WTC11 (cell line): ENCODE results near the gene DUSP2. TPM values are rescaled to one million over a fixed set of nuclear protein-coding genes. Genes with fewer than 3 reads are reported as not detected.

ENCODE experiments used
- ATAC-seq: fragments of 200-7000 bp; cut with Tn5 transposase; 2 replicates; pipeline ENCODE4 v1.10.0; 2021; ENCODE audit warnings: mild to moderate bottlenecking, moderate library complexity
- CTCF ChIA-PET: fragments of 300-600 bp; sonication (Branson Sonifier 250); formaldehyde crosslinking; loops from one replicate; lab custom pipeline; 2021; ENCODE audit warnings: antibody characterized with exemption; lab: Charles Lee
- POLR2A ChIA-PET: fragments of 350-600 bp; sonication (Branson Sonifier 250); formaldehyde crosslinking; loops from one replicate; lab custom pipeline; 2021; ENCODE audit warnings: antibody characterized with exemption; lab: Charles Lee
- DNase-seq: peaks from one replicate; pipeline ENCODE4 v3.0.0; 2021; ENCODE audit warnings: low spot score
- H3K27ac Mint-ChIP-seq: 2 replicates; pipeline ENCODE4 v1.8.0; 2021; ENCODE audit warnings: mixed read lengths
- H3K27me3 Mint-ChIP-seq: 2 replicates; pipeline ENCODE4 v1.8.0; 2021; ENCODE audit warnings: low read depth, mild to moderate bottlenecking, moderate library complexity, mixed read lengths
- H3K36me3 Mint-ChIP-seq: 2 replicates; pipeline ENCODE4 v1.8.0; 2021; ENCODE audit warnings: mixed read lengths
- H3K4me1 Mint-ChIP-seq: 2 replicates; pipeline ENCODE4 v1.8.0; 2022; ENCODE audit warnings: mixed read lengths
- H3K4me3 Mint-ChIP-seq: 2 replicates; pipeline ENCODE4 v1.8.0; 2021; ENCODE audit warnings: mild to moderate bottlenecking, moderate library complexity, mixed read lengths
- H3K9me3 Mint-ChIP-seq: 2 replicates; pipeline ENCODE4 v1.8.0; 2021; ENCODE audit warnings: mixed read lengths
- E2F1 ChIP-seq: sonication (generic); formaldehyde crosslinking; IDR thresholded peaks from 2 replicates; pipeline ENCODE4 v1.8.0; 2022; ENCODE audit warnings: mild to moderate bottlenecking, missing genetic modification reagents
- FOXJ3 ChIP-seq: sonication (generic); formaldehyde crosslinking; IDR thresholded peaks from 2 replicates; pipeline ENCODE4 v1.9.0; 2021; ENCODE audit warnings: missing genetic modification reagents, mild to moderate bottlenecking, borderline replicate concordance
- FOXK1 ChIP-seq: sonication (generic); formaldehyde crosslinking; IDR thresholded peaks from 2 replicates; pipeline ENCODE4 v1.8.0; 2022; ENCODE audit warnings: mild to moderate bottlenecking, moderate library complexity, missing genetic modification reagents
- FOXP1 ChIP-seq: sonication (generic); formaldehyde crosslinking; IDR thresholded peaks from 2 replicates; pipeline ENCODE4 v1.8.0; 2022; ENCODE audit warnings: missing genetic modification reagents, mild to moderate bottlenecking, moderate library complexity, borderline replicate concordance
- IRF2 ChIP-seq: sonication (generic); formaldehyde crosslinking; IDR thresholded peaks from 2 replicates; pipeline ENCODE4 v1.8.0; 2022; ENCODE audit warnings: low read depth, missing genetic modification reagents, borderline replicate concordance
- JAZF1 ChIP-seq: fragments of 250-450 bp; sonication (Bioruptor Pico); IDR thresholded peaks from 2 replicates; pipeline ENCODE4 v1.9.0; 2021; ENCODE audit warnings: moderate library complexity, mild to moderate bottlenecking, inconsistent platforms
- MAX ChIP-seq: sonication (generic); formaldehyde crosslinking; IDR thresholded peaks from 2 replicates; pipeline ENCODE4 v1.8.0; 2022; ENCODE audit warnings: mild to moderate bottlenecking, missing genetic modification reagents
- NFYB ChIP-seq: sonication (generic); formaldehyde crosslinking; conservative IDR thresholded peaks from 2 replicates; pipeline ENCODE4 v1.8.0; 2022; ENCODE audit warnings: low read depth, missing genetic modification reagents
- SOX15 ChIP-seq: fragments of 250-450 bp; sonication (Bioruptor Pico); IDR thresholded peaks from 2 replicates; pipeline ENCODE4 v1.9.0; 2021; ENCODE audit warnings: mild to moderate bottlenecking
- USF2 ChIP-seq: sonication (generic); formaldehyde crosslinking; IDR thresholded peaks from 2 replicates; pipeline ENCODE4 v1.8.1; 2023; ENCODE audit warnings: mild to moderate bottlenecking, missing genetic modification reagents, moderate library complexity
- ZNF396 ChIP-seq: fragments of 250-450 bp; sonication (Bioruptor Pico); IDR thresholded peaks from 2 replicates; pipeline ENCODE4 v1.8.0; 2021; ENCODE audit warnings: mild to moderate bottlenecking, moderate library complexity, borderline replicate concordance
- ZNF425 ChIP-seq: fragments of 250-450 bp; sonication (Bioruptor Pico); conservative IDR thresholded peaks from 2 replicates; pipeline ENCODE4 v1.9.0; 2021; ENCODE audit warnings: mild to moderate bottlenecking
- total RNA-seq: library from RNA; stranded (reverse); gene quantifications from 3 replicates; pipeline ENCODE4 v1.2.3, GENCODE V29; 2021
- TF ChIP-seq, protein P1 (sequence below): sonication (generic); formaldehyde crosslinking; conservative IDR thresholded peaks from 2 replicates; pipeline ENCODE4 v1.8.1; 2023; ENCODE audit warnings: mild to moderate bottlenecking, low read depth, missing genetic modification reagents, moderate library complexity
- TF ChIP-seq, protein P2 (sequence below): sonication (generic); formaldehyde crosslinking; IDR thresholded peaks from 2 replicates; pipeline ENCODE4 v1.8.0; 2023; ENCODE audit warnings: mild to moderate bottlenecking, missing genetic modification reagents

The DUSP2 gene
- total RNA-seq, 1 experiment from 2014 or later, result 4.7 TPM

GRCh38 chr2:96100893-96101304 is 44.3 kb downstream of the DUSP2 start:
- ATAC-seq, result no peak
- Mint-ChIP-seq H3K4me1 (peaks cover 18% of the 10 kb centered on the region), H3K27me3 (no peaks in the 10 kb centered on the region; the same call in 1 of the 2 replicates), H3K36me3 (peaks cover 4% of the 10 kb centered on the region; the same call in 1 of the 2 replicates)
- peak; percentile 4 for DNase-seq
- TF ChIP-seq IRF2 (CRISPR knock-in tag) (no peak), FOXK1 (CRISPR knock-in tag) (no peak), JAZF1 (no peak)
- TF ChIP-seq, all 79 proteins: peak for 0
- Mint-ChIP-seq H3K9me3 (peaks cover 10% of the 10 kb centered on the region), H3K4me3 (no peak overlapping the region), H3K27ac (no peak overlapping the region)
- CTCF ChIA-PET, result interaction anchor here (2.6 to 3.4 kb wide), 3 partner anchors 12 to 38 kb away, joined by 12 to 14 read pairs (median 13); partner anchors contain the start of genes ADRA2B and ASTL
- POLR2A ChIA-PET, result interaction anchor here (1.3 kb wide), 1 partner anchor 9 kb away, joined by 3 read pairs; no protein-coding TSS in a partner anchor

DNA sequence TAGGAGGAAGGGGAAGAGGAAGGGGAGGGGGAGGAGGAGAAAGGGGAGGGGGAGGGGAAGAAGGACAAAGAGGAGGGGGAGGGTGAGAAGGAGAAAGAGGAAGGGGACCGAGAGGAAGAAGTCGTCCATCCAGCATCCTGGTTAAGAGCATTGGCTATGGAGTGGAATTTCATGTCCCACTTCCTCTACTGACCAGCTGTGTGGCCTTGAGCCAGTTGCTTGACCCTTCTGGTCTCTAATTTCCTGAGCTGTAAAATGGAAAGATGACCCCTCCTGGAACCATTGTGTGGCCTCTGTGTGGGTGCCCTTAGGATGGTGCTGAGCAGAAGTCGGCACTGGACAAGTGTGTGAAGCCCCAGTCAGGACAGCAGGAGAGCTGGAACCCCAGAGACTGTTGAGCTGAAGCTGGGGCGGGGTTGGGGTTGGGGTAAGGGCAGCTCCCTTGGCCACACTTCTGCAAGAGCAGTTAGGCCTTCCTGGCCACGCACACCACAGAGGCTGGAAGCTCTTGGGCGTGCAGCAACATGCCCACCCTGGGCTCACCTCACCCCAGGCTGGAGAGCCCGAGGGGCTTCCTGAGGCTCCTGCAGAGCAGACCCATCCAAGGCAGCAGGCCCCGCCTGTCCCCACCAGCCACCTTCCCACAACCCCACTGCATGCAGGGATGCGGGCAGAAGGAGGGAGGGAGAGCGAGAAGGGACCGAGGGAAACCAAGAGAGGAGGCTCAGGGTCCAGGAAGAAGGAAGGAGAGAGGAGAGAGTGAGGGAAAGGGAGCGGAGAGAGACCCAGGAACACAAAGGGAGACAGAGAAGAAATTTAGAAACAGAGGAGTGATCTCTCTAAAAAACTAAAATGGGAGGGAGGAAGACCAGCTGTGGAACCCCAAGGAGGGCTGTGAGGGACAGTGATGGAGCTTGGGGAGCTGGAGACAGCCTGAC is 45.1 kb downstream of the DUSP2 start:
- no peak overlapping the region for H3K27ac Mint-ChIP-seq
- peaks cover 3% of the 10 kb centered on the region for H3K9me3 Mint-ChIP-seq
- peaks cover 3% of the 10 kb centered on the region; the same call in 1 of the 2 replicates for H3K36me3 Mint-ChIP-seq
- CTCF ChIA-PET, result interaction anchor here (0.8 to 3.4 kb wide), 6 partner anchors 8 to 38 kb away, joined by 3 to 14 read pairs (median 9); partner anchors contain the start of genes ADRA2B and ASTL
- DNase-seq, result peak; percentile 17
- no peaks in the 10 kb centered on the region; the same call in 1 of the 2 replicates for H3K27me3 Mint-ChIP-seq
- POLR2A ChIA-PET, result interaction anchor here (1.3 kb wide), 1 partner anchor 8 kb away, joined by 3 read pairs; no protein-coding TSS in a partner anchor
- H3K4me1 Mint-ChIP-seq, result peaks cover 18% of the 10 kb centered on the region
- no peak for TF ChIP-seq FOXJ3 (CRISPR knock-in tag)
- TF ChIP-seq, protein P1, sequence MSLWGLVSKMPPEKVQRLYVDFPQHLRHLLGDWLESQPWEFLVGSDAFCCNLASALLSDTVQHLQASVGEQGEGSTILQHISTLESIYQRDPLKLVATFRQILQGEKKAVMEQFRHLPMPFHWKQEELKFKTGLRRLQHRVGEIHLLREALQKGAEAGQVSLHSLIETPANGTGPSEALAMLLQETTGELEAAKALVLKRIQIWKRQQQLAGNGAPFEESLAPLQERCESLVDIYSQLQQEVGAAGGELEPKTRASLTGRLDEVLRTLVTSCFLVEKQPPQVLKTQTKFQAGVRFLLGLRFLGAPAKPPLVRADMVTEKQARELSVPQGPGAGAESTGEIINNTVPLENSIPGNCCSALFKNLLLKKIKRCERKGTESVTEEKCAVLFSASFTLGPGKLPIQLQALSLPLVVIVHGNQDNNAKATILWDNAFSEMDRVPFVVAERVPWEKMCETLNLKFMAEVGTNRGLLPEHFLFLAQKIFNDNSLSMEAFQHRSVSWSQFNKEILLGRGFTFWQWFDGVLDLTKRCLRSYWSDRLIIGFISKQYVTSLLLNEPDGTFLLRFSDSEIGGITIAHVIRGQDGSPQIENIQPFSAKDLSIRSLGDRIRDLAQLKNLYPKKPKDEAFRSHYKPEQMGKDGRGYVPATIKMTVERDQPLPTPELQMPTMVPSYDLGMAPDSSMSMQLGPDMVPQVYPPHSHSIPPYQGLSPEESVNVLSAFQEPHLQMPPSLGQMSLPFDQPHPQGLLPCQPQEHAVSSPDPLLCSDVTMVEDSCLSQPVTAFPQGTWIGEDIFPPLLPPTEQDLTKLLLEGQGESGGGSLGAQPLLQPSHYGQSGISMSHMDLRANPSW (CRISPR knock-in tag), result no peak
- no peak for TF ChIP-seq MAX (CRISPR knock-in tag)
- no peak for TF ChIP-seq ZNF425
- no peak for TF ChIP-seq NFYB
- no peak for TF ChIP-seq USF2 (CRISPR knock-in tag)
- no peak for TF ChIP-seq ZNF396
- no peak for TF ChIP-seq FOXP1 (CRISPR knock-in tag)
- TF ChIP-seq, protein P2, sequence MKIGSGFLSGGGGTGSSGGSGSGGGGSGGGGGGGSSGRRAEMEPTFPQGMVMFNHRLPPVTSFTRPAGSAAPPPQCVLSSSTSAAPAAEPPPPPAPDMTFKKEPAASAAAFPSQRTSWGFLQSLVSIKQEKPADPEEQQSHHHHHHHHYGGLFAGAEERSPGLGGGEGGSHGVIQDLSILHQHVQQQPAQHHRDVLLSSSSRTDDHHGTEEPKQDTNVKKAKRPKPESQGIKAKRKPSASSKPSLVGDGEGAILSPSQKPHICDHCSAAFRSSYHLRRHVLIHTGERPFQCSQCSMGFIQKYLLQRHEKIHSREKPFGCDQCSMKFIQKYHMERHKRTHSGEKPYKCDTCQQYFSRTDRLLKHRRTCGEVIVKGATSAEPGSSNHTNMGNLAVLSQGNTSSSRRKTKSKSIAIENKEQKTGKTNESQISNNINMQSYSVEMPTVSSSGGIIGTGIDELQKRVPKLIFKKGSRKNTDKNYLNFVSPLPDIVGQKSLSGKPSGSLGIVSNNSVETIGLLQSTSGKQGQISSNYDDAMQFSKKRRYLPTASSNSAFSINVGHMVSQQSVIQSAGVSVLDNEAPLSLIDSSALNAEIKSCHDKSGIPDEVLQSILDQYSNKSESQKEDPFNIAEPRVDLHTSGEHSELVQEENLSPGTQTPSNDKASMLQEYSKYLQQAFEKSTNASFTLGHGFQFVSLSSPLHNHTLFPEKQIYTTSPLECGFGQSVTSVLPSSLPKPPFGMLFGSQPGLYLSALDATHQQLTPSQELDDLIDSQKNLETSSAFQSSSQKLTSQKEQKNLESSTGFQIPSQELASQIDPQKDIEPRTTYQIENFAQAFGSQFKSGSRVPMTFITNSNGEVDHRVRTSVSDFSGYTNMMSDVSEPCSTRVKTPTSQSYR (CRISPR knock-in tag), result no peak
- TF ChIP-seq SOX15, result no peak
- TF ChIP-seq E2F1 (CRISPR knock-in tag), result no peak
- TF ChIP-seq, all 79 proteins: peak for 0
- no peak overlapping the region for H3K4me3 Mint-ChIP-seq
- peak; percentile 23; the same call in 1 of the 2 replicates for ATAC-seq
